NCI-H82 treated with DMSO at 0.1 percent for 48 hours (cell line): ENCODE data around the gene ZNF2.
"Not testable (repeated sequence)": the region's sequence is repeated elsewhere in the genome, so short reads cannot be mapped to it uniquely, and the experiment has no call there.

Source experiments
- DNase-seq: peaks from one replicate; lab custom pipeline; 2025; ENCODE audit not compliant: unreplicated experiment; lab: John Stamatoyannopoulos, UW

ZNF2 gene

DNA sequence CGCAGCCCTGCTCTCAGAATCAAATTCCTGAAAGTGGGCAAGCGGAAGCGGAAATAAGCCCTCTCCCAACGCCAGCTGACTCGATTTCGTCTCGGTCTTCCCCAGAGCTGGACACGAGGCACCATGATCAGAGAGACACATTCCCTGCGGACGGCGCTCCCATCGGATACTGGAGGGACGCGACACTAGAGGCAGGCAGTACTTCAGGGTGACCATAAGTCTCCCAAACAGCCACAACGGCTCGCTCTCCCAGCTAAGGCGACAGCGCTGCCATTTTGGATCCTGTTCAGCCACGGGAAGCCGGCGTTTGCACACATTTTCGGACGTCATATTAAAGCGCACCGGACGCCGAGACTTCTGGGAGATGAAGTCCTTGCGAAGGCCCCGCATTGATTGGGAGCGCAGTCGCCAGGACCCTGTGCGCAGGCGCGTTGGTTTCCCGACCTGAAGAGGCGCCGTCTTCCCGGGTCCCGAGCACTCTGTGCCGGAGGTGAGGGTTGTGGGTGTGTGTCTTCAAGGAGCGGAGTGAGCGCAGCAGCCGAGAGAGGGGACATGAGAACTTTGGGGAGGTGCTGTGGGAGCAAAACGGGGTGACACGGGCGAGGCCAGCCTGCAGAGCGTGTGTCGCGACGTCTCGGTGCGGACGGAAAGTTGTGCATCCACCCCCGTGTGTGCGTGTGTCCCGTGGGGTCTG lies at the start of gene ZNF2:
Gene ZNF2 (plus strand): TSS at position 439 of the 694 bp plus-strand sequence. CDS start 10,418 bp downstream, outside the sequence.
- DNase-seq, result peak; percentile 91

DNA sequence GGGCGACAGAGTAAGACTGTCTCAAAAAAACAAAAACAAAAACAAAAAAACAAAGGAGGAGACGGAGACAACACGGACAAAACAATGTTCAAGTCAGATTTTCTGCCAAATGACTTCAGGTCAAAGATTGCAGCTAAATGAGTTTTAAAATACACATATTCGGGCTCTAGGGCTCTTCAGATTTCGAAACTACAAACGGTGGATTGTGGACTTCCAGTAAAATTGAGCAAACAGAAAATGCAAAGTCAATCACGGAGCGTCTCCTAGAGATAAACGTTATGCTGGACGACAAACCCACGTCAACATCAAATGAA lies 44.6 kb upstream of the ZNF2 start:
- DNase-seq, result no peak

DNA sequence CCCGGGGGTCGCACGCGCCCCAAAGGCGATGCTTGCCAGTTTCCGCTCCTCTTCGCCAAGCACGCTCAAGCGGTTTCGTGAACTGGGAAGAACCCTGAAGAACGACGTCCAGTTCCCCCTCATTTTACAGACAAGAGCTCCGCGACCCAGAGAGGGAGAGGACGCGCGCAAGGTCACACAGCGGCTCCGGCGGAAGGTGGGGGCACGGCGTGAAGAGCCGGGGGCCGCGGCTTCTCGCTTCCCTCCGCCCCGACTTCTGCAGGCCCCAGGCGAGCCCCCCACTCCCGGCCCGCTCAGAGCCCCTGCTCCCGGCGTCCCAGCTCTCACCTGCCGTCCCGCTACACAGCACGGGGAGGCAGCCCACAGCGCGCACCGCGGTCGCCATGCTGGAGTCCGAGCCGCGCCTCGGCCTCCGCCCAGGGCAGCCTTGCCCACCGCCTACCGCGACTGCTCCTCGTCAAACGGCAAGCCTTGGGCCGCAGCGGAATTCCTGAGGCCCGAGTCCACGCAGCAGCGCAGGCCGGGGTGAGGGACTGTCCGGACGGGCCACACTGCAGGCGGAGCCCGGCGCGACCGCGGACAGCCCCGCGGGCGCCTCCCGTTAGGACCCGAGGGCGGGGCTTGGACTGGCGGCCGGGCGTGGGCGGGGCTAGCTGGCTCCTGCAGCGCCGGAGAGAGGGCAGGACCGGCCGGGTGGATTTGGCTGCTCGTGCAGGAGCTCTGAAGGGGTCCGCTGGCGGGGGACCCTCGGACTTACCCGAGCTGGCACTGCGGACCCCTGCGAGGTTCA lies 44.0 kb upstream of the ZNF2 start, which contains the start of gene MRPS5:
Gene MRPS5 (minus strand): TSS at position 402 of the 790 bp plus-strand sequence. CDS start 17 bp downstream, at position 385.
- DNase-seq, result peak; percentile 66

DNA sequence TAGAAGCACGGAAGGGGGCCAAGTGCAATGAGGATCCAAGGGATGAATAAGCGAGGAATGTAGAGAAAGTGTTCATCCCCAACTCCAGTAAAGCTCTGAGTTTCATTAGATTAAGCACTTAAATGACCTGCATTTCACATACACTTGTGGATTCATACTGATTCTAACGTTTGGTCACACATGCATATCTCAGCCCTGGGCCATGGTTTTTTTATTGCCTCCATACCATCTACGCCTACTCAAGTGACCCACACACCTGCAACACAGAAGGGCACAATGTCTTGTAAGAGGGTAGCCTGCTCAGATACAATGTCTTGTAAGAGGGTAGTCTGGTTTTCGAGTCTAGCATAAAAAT lies 43.4 kb upstream of the ZNF2 start:
- DNase-seq, result no peak

DNA sequence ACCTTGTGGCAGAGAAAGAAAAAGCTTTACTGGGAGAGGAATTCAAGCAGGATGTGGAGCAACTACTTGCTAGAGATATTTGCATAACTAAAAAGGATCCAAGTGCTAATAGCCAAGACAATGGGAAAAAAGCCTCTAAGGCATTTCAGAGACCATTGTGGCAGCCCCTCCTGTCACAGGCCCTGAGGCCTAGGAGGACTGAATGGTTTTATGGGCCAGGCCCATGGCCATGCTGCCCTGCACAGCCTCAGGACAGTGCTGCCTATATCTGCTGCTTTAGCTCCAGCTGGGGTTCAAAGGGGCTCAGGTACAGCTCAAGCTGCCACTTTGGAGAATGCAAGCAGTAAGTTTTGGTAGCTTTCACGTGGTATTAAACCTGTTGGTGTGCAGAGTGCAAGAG lies 26.9 kb upstream of the ZNF2 start:
- DNase-seq, result no peak

DNA sequence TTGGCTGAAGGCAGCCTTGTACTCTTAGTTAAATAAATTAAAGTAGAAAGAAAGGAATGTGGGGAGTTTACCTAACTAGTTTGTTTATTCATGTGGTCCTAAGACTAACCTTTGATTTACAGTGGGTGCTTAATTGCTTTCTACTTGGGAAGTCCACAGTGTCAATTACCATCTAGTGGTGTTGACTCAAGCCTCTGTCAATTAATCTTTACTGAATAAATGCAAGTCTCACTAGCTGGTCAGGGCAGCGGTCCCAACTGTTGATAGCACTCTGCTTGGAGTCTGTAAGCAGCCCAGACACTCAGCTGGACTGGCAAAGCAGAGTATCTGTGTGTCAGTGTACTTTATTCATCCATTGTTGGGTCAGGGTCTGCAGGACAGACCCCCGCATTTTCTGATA lies 21.8 kb upstream of the ZNF2 start:
- no peak for DNase-seq

DNA sequence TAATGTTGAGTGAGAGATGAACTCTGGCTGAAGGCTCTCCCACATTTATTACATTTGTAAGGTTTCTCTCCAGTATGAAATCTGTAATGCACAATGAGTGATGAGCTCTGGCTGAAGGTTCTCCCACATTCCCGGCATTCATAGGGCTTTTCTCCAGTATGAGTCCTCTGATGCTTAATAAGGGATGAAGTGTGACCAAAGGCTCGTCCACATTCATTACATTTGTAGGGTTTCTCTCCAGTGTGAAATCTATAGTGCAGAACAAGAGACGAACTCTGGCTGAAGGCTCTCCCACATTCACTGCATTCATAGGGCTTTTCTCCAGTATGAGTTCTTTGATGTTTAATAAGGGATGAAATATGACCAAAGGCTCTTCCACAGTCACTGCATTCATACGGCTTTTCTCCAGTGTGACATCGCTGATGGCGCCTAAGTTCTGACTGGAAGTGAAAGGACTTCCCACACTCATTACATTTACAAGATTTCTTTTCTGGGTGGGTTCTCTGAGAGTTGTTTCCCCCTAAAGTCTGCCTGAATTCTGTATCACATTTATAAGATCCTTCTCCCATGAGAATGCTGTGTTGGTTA lies 16.1 kb upstream of the ZNF2 start:
- no peak for DNase-seq

DNA sequence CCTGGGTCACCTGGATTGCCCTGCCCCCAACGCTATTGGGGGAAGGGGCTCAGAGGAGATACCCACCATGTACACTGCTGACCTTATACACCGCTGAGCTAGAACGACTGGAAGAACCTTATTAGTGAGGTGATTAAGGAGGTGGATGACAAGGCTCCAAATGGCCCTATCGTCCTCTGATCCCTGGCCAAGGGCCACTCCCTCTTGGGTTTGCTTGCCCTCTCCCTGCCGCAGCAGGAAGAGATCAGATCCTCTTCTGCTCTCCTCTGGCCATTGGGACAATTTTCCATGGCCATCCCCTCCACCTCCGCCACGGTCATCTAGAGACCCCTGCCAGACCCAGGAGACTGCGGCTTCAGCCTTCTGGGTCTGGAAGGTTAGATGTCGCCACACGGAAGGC lies 7.2 kb upstream of the ZNF2 start:
- DNase-seq, result no peak

DNA sequence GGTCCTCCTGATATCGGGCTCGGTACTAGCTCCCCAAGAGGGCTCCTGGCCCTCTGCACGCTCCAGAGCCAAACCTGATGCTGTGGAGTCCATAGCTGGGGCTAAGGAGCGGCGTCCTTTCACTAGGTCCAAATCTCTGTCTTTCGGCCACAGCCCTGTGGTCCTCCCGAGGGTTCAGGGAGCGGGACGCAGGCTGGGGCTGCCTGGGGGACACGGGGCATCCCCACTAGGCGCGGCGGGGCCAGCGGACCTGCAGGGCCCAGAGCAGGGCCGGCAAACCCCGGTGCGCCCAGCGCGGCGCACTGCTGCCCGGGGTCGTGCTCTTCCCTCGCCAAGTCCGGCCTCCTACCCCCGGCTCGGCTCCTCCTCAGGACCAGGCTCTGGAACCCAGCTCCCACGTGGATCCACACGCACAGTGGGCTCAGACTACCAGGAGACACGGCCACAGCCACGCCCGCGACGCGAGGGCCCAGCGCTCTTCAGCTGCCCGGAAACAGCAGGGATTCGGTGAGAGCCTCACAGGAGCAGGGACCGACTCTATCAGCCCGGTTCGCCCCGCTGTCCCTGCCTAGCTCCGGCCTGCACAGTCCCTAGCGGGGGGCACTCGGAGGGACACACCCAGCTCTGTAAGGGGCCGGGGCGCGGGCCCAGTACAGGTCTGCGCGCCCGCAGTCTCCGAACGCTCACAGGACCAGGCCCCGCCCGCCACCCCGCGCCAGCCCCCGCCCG lies 6.6 kb upstream of the ZNF2 start:
- no peak for DNase-seq

DNA sequence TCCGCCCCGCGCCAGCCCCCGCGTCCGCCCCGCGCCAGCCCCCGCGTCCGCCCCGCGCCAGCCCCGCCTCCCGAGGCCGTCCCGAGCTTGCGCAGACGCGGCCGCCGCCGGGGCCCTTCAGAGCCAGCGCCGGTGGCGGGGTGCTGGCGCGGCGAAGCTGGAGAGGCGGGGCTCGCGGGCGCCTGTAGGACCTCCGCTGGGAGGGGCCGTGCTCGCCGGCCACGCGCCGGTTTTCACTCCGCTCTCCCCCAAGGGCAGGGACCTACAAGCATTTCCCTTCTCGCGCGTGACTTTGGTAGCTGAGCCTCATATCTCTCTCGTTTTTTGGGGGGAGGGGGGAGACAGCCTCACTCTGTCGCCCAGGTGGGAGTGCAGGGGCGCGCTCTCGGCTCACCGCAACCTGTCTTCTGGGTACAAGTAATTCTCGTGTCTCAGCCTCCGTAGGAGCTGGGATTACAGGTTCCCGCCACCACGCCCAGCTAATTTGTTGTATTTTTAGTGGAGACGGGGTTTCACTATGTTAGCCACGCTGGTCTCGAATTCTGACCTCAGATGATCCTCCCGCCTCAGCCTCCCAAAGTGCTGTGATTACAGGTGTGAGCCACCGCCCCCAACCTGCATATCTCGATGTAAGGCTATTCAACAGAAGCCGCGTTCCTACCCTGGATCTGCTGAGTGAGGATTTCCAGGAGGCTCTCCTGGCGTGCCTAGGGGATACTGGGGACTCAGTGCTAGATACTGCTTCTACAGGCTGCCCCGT lies 5.7 kb upstream of the ZNF2 start, which contains the start of gene ZNF514:
Gene ZNF514 (minus strand): TSS at position 159 of the 760 bp plus-strand sequence. CDS start 6,595 bp downstream, outside the sequence.
- peak; percentile 14 for DNase-seq

DNA sequence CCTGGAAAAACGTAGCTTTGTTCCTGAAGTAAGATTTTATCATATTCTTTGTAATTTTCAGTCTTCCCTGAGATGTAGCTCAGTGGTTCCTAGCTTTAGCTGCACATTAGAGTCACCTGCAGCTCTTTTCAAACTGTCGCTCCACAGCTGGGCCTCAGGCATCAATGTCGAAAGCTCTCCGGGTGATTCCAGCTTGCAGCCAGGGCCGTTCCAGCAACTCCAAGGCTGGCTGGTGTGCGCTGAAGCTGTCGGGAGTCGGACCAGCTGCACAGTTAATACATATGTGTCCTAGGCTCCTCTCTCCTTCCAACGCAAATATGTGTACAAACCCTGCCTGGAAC lies 609 bp upstream of the ZNF2 start:
- DNase-seq, result no peak

DNA sequence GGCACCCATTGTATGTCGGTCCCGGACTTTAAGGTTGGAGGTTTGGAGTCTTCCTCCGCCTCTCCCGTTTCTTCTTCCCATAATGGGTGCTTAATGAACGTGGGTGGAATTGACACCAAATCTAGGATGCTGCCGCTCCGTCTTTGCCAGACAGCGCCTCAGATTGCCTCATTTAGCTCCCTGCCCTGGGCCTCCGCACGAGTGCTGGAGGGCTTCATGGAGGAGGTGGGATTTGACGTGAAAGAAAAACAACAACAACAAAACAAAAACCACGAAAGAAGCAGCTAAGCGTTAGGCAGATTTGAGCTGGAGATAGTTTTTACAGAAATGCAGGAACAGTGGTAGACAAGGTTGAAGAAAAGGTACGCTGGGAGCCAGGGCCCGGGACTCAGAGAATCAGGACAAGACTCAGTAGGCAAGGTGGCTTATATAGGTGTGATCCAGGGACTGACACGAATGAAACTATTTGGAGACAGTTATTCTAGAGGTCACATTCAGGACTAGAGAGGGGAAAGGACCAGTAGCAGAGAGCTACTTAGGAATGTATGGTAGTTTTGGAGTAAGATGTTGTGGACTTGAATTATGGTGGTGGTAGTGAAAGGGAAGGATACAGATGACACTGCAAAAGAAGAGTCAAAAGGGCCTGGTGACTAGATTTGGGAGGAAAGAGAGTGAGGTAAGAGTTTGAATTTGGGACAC lies 605 bp downstream of the ZNF2 start:
- no peak for DNase-seq

DNA sequence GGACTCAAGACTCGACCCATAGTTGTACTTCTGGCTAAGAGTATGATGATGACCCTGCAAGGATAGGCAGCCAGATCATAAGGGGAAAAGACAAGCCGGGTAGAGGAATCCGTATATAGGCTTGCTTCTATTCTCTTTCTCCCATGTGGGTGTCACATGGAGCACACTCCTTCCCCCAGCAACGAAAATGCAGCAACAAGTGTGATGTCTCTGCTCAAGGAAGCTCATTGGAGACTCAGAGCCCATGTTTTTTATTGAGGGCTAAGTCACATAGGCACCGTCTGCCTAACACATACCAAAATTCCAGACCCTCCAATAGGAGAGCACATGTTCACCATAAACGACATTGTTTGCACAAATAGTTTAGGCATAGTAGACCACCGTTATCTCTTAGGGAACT lies 6.3 kb downstream of the ZNF2 start:
- DNase-seq, result no peak

DNA sequence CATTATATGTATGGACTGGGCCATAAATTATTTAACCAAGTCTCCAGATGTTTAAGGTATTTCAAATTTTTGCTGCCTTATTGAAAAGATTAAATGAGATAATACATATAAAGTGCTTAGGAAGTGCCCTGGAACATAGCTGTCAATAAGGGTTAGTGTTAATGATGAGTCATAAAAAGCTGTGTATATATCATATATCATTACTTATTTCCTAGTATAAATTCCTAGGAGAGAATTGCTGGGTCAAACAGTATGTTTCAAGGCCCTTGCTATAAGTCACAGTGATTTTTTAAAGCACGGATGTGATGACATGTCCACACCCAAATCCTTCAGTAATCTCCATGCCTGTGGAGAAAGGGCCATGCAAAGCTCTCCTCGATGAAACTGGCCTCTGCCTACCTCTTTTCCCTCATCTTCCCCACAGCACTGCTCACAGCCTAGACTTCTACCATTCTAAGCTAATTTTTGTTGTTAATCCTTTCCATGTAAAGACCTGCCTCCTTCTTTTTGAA lies 8.5 kb downstream of the ZNF2 start:
- DNase-seq, result no peak

DNA sequence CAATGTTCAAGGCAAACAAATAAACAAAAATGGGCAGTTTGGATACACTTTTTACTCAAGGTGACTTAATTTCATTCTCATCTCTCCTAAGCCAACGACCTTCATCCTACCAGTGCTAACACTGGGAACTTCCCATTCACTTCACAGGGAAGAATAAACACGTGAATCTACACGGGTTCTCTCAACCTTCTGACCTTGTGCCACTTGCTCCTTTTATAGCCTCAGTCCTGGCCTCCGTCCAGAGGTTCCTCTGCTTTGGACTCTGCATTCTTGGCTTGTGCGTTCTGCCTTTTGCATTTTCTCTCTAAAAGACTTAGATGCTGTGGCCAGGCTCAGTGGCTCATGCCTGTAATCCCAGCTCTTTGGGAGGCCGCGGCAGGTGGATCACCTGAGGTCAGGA lies 13.8 kb downstream of the ZNF2 start:
- no peak for DNase-seq

DNA sequence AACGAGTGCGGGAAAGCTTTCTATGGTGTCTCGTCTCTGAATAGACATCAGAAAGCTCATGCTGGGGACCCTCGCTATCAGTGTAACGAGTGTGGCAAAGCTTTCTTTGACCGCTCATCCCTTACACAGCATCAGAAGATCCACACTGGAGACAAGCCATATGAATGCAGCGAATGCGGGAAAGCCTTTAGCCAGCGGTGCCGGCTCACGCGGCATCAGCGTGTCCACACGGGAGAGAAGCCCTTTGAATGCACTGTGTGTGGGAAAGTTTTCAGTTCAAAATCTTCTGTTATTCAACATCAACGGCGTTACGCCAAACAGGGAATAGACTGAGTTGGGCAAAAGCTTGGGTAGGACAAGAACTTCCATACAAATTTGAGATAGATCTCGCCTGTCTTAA lies 16.2 kb downstream of the ZNF2 start:
- DNase-seq, result no peak

DNA sequence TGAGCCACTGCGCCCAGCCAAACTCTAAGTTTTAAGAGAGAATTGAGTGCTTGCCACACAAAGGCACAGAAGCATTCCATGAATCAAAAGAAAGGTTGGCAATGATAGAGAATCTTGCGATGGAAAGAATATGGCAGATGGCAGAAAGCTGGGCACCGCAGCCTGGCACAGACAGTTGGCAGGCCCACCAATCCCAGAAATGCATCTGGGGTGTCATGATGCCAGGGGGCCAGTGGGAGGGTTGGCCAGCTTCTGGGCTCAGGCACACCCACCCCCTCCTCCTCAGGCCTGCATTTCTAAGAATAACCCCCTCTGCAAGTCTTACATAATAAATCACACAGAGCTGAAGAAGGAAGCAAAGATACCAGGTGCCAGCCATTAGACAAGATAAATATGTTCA lies 19.6 kb downstream of the ZNF2 start:
- no peak for DNase-seq

DNA sequence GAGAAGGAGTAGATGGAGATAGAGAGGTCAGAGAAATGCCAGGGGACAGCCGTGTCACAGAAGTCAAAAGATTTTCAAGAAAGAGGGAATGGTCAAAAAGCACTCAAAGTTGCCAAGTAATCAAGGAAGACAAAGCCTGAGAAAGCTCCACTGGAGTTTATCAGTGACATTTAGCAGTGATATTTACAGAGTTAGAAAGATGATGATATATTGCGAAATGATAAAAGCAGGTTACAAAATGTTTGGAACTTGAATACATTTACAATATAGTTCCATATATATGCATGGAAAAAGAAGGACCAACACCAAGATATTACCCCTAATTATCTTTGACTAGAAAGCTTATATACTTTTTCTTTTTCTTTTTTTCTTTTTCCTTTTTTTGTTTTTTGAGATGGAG lies 20.4 kb downstream of the ZNF2 start:
- DNase-seq, result no peak

DNA sequence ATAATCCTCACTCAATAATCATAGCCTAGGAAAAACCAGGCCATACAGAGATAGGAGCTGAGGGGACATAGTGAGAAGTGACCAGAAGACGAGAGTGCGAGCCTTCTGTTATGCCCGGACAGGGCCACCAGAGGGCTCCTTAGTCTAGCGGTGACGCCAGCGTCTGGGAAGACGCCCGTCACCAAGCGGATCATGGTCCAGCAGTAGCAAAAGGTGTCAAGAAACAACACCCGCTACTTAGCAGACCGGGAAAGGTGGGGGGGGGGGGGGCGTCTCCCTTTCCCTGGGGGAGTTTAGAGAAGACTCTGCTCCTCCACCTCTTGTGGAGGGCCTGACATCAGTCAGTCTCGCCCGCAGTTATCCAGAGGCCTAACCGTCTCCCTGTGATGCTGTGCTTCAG lies 27.3 kb downstream of the ZNF2 start:
- DNase-seq, result not testable (repeated sequence)

DNA sequence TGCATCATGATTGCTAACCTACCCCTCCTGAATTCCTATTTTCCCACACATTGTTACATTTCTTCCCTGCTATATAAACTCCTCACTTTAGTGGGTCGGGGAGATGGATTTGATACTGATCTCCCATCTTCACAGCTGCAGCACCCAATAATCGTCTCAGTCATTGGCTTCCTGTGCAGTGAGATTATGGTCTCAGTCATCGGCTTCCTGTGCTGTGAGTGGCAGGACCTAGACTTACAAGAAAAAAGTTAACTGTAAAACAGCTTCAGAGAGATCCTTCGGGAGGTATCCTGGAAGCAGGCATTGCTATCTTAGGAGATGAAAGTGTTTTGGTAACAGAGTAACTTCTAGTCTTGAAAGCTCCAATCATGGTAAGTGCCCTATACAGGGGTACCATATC lies 38.3 kb downstream of the ZNF2 start:
- no peak for DNase-seq
